HG03045 (cell line): ENCODE results near the gene ANKS3.
A peak's percentile ranks its signal among the peaks of the same experiment; 100 is the strongest.

Experiments used
- ATAC-seq: cut with Tn5 transposase; IDR thresholded peaks from one replicate; pipeline ENCODE4 v1.9.1; 2021; ENCODE audit warnings: mild to moderate bottlenecking, moderate library complexity; ENCODE audit not compliant: unreplicated experiment

The ANKS3 gene

DNA sequence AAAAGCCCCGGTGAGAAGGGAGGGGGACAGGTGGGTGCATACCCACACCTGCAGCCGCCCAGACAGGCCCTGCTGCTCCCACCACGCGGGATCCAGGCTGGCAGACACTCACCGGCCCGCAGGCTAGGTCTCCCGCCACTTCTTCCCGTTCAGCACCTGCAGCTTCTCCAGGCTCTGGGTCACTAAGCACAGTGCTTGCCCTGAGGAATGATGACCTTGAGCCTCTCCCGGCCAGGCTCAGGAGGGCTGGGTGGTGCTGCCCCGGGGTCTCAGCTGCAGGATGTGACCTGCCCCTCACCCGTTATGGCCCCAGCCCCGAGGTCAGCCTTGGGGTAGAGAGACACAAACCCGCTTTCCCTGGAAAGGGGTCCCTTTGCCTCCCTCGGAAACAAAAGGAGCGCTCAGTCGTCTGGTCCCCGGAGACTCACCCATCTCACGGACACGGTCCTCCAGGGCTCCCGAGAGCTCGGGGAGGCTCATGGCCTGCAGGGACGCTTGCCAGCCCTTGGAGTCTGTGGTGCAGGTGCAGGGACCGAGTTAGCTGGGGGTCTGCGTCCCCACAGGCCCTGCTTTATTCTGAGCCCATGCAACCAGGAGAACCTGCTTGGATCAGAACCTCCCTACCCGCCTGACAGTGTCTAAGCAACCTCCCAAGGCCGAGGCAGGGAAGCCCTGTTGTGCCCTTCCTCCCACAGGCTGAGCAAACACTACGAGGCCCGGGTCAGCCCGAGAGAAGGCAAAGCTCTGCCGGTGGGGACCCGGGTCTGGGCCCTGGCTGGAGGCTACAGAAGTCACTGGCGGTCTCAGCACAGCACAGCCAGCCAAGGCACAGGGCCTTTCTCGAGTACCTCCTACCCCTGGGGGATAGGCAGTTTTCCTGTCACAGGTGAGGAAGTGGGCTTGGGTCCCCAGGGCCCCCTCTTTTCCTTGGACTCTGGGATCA lies 36.9 kb downstream of the ANKS3 start:
- no peak for ATAC-seq

GRCh38 chr16:4696172-4696904 lies 37.7 kb downstream of the ANKS3 start:
- ATAC-seq: no peak

GRCh38 chr16:4695473-4696171 lies 38.4 kb downstream of the ANKS3 start:
- ATAC-seq: no peak

DNA sequence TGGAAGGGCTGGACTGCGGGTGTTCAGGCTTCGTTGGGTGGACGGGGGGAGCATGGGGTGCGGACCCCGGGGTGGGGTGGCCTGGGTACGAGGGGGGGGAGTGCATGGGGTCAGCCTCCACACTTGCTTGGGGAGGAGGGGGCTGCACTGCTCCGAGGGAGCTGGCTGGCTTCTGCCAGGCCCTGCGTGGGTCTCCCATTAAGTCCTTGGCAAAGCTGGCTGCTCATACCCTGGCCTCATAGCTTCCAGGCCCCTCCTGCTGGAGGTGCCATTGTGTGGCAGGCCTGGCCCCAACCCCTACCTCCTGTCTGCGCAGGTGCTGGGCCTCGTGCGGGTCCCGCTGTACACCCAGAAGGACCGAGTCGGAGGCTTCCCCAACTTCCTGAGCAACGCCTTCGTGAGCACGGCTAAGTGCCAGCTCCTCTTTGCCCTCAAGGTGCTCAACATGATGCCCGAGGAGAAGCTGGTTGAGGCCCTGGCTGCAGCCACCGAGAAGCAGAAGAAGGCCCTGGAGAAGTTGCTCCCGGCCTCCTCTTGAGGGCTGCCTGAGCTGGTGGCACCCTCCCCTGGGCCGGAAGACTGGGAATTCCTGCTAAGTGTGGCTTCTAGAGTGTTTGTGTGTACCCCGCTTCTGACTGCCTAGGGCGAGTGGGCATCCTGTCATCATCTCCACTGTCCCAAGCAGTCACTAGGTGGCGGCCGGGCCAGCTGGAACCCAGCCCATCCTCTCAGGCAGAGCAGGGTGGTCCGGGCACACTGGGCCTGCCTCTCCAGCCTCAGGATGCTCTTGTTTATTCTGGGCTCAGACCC lies 39.2 kb downstream of the ANKS3 start:
- no peak for ATAC-seq

DNA sequence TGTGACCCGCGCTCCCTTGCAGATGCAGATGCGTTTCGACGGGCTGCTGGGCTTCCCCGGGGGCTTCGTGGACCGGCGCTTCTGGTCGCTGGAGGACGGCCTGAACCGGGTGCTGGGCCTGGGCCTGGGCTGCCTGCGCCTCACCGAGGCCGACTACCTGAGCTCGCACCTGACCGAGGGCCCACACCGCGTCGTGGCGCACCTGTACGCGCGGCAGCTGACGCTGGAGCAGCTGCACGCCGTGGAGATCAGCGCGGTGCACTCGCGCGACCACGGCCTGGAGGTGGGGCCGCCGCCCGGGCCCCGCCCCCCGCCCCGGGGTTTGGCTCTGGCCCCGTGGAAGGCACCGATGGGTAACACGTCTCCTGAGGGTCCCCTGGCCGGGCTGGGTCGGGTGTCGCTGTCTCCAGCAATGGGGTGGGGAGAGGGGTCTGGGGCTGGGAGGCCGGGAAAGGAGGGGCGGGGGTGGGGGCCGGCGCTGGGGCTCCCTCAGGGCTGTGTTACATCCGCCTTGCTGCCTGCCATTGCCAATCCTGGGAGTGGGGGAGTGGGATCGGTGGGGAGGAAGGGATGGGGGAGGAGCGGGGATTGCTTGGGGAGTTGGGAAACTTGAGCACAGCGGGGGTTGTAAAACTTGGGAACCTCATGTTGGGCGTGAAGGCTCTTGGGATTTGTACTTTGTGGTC lies 40.0 kb downstream of the ANKS3 start:
- ATAC-seq: no peak

- ATAC-seq: peak; percentile 93
Measured at GRCh38 chr16:4693296-4693955, 40.6 kb downstream of the ANKS3 start, which contains the start of gene NUDT16L1. Gene NUDT16L1 (plus strand): TSS chr16:4693562. CDS start chr16:4693727, 165 bp downstream.

DNA sequence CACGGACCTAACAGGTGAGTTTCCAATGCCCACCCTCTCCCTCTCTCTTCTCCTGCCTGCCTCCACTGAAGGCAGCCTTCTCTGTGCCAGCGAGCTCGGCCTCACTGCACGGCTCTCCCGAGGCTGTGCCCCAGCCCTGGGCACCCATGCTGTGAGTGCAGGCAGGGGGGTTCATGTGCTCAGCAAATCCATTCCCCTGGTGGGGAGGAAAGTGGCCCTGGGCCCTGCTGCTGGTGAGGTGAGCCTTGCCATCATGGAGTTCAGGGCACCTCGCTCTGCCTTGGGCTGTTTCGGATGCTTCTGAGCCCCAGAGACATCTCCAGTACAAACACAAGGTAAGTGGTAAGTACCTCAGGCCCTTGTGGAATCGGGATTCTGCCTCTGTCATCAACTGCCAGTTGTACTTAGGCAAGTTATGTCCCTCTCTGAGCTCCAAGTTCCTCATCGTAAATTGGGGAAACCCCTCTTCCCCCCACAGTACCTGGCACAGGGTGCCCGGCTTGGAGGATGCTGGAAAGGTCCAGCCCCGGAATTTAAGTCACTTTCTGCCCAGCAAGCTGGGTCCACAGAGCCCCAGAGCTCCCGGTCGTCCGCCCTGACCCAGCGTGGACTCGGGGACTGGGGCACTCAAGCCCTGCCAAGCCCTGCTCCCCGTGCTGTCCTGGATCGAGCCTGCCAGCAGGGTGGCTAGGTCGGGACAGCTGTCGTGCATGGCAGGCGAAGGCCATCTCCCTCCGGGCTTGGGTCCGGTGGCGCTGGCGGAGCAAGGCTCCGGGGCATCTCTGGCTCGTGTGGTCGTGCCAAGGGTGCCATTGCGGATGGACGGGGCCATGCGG lies 41.4 kb downstream of the ANKS3 start:
- ATAC-seq: peak; percentile 2

GRCh38 chr16:4691666-4692412 lies 42.2 kb downstream of the ANKS3 start:
- no peak for ATAC-seq

DNA sequence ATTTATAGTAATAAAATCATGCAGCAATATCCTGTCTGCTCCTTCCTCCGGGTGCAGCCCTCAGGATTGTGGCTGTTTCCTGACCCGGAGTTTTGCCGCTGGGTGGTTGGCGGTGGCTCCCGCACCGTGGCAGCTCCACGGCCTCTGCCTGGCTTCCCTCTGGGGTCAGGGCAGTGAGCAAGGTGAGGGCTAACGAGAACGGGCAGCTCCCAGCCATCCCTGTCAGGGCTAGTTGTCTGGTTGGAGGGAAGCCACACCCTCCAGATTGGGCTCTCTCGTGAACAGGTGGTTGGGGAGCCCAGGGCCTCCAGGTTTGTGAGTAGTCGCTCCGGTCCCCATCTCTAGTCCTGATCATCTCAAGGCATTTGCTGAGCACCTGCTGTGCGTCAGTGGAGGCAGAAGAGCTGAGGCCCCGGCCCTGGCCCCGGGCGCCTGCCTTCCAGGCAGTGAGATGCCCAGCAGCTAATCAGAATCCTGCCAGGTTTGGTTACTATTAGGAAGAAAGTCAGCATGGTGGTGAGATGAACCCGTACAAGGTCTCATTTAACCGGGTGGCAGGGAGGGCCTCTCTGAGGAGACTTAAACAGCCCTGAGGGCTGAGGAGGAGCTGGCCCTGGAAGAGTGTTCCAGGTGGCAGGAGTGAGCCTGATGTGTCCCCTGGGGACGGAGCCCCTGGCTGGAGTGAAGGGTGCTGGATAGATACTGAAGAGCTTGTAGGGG lies 43.0 kb downstream of the ANKS3 start:
- no peak for ATAC-seq

- no peak for ATAC-seq
Measured at GRCh38 chr16:4689864-4690704, 44.0 kb downstream of the ANKS3 start.

DNA sequence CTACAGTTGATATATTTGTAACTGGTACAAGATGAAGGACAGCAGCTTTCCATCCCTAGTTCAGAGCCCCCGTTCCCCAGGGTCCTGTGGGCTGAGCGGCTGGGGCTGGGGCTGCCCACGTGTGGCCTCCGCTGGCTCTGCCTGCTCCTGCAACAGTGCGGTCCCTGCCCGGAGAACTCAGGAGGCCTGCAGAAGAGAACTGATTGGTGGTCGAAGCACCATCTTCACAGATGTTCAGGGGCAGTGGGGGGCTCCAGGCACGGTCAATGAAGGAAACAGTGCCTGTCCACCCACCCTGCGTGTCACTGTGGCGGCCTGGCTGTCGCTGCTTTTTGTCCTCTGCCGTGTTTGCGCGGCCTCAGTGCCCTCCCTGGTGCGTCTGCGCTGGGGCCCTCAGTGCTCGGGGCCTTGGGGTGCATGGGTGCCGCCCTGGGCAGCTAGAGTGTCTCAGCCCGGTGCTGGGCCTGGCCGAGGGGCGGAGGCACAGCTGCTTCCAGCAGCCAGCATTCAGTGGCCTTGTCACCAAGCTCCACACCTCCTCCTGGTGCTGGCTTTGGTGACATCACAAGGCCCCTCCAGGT lies 44.9 kb downstream of the ANKS3 start:
- no peak for ATAC-seq

DNA sequence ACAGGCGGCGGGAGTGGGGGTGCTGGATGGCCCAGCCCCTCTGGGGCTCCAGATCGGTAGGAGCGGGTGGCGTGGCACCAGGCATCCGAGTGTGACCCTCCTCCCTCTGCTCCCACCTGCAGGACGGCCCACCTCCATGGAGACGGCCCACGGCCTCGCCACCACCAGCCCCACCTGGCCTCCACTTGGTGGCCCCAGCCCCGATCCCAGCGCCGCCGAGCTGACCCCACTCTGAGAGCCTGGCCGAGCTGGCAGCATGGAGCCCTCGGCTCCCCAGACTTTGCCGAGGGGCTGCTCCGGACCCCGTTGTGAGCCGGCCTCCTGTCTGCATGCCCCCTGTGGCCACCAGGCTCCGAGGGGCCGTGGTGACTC lies 45.4 kb downstream of the ANKS3 start:
- no peak for ATAC-seq

DNA sequence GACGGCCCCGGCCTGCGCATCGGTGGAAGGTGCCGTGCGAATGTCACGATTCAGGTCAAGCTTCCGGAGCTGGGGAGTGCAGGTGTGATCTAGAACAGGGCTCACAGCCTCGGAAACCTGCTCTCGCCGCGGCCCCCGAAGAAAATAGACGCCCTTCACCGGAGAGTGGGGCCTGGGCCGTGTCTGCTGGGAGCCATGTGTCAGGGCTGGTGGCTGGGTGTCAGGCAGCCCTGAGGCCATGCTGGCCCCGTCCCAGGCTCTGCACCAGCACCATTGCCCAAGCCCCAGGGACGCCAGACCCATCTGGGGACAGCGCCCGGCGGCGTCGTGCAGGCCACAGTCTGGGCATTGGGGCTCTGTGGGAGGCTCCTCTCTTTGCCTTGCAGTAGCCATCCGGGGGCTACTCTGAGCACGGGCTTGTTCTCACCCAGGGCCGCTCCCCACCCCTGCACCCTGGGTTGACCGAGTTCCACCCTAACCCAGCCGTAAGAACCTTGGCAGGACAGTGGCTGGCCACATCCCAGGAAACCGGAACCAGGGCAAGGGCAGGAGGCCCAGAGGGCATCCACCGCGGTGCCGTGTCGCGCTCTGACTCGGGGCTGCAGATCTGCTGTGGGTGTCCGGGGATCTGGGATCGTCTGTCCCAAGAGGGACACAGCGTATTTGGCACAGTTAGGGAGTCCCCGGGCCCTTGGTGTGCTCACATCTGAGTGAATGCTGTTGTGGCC lies 46.0 kb downstream of the ANKS3 start:
- ATAC-seq: no peak

DNA sequence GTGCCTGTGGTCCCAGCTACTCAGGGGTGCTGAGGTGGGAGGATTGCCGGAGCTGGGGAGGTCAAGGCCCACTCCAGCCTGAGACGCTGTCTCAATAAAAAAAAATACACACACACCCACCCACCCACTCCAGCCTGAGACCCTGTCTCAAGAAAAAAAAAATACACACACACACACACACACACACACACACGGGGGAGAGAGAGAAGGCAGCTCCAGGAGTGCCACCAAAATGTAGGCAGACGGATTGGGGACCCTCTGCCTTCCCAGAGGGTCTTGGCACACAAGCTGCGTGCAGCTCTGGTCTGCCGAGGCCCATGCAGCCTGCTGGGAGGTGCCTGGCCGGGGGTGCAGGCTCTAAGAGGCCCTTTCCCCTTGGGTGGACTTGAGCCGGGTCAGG lies 46.7 kb downstream of the ANKS3 start:
- no peak for ATAC-seq

DNA sequence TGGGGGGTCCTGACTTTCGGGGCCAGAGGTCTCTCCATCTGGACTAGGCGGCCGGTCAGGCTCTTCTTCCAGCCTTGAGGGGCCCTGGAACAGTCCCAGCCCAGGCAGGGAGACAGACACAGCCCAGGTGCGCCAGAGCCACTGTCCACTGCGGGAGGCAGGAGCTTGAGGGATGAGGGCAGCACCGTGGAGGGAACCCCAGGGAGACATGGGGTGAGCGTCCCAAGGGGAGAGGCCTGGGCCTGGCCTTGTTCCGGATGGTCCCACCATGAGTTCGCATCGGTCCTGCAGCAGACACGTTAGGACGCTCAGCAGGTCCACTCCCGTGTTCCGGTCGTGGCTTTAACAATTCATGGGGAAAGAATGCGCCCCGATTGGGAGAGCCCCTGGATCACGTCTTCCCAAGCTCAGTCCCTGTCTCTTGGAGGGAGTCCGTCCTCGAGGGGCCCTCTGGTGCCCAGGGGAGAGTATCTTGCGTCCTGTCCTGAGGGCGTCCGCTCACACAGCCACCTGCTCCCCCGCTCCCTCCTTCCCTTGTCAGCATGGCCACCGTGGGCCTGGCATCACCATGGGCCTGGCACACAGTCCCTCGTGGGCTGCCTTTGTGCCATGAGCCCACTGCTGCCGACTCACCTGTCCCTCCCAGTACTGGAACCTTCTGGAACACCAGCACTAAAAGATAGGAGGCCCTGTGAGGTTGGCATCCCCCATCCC lies 47.4 kb downstream of the ANKS3 start:
- no peak for ATAC-seq
